Fibroblast of mammary gland (primary cell): ENCODE data around the gene FAM171A2.
"Not testable (repeated sequence)": the region's sequence is repeated elsewhere in the genome, so short reads cannot be mapped to it uniquely, and the experiment has no call there.

Experiments used
- DNase-seq: peaks from one replicate; pipeline ENCODE4 v3.0.0-alpha.2; 2010; ENCODE audit warnings: low read depth
- H3K4me3 ChIP-seq: 2 replicates; pipeline ENCODE4 v1.5.1; 2011; ENCODE audit warnings: low read depth, mild to moderate bottlenecking, low read length, moderate library complexity; ENCODE audit not compliant: control insufficient read depth
- TF ChIP-seq, protein P1 (sequence below): conservative IDR thresholded peaks from 2 replicates; pipeline ENCODE4 v1.5.1; 2011; ENCODE audit warnings: low read depth, low read length, inconsistent platforms; ENCODE audit not compliant: control insufficient read depth, insufficient read depth

The FAM171A2 gene

DNA sequence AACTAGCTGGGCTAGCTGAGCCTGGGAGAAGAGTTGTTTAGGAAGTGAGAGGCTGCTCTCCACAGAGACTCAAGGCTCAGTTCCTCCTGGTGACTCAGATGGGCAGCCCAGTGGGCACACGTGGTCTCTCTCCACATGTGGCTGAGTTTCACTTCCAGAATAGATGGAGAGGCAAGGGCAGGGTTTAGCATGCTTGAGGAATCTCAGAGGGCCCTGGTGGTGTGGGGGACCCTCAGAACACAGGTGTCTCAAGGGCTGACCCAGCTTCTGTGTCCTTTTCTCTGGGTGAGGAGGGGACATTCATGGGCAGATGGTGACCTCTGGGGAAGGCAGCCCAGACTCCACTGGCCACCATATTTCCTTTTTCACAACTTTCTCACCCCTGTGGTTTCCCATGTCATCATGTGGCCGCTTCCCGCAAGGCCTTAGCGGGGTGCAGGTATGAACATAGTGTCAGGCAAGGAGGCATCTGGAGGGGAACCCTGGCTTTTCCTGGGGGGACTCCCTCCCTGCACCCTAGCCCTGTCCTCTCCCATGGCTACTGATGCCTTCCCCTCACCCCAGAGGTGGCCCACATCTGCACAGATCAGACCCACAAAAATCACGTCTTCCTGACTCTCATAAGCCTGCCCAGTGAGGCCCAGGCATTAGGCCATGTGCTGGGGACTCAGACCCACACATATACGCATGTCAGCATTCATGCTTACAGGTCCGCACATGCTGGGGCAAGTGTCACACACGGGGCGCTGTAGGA is 15.2 kb downstream of the FAM171A2 start:
- H3K4me3 ChIP-seq = no peak overlapping the region
- TF ChIP-seq, protein P1, sequence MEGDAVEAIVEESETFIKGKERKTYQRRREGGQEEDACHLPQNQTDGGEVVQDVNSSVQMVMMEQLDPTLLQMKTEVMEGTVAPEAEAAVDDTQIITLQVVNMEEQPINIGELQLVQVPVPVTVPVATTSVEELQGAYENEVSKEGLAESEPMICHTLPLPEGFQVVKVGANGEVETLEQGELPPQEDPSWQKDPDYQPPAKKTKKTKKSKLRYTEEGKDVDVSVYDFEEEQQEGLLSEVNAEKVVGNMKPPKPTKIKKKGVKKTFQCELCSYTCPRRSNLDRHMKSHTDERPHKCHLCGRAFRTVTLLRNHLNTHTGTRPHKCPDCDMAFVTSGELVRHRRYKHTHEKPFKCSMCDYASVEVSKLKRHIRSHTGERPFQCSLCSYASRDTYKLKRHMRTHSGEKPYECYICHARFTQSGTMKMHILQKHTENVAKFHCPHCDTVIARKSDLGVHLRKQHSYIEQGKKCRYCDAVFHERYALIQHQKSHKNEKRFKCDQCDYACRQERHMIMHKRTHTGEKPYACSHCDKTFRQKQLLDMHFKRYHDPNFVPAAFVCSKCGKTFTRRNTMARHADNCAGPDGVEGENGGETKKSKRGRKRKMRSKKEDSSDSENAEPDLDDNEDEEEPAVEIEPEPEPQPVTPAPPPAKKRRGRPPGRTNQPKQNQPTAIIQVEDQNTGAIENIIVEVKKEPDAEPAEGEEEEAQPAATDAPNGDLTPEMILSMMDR = no peak
- peak; percentile 62 for DNase-seq

DNA sequence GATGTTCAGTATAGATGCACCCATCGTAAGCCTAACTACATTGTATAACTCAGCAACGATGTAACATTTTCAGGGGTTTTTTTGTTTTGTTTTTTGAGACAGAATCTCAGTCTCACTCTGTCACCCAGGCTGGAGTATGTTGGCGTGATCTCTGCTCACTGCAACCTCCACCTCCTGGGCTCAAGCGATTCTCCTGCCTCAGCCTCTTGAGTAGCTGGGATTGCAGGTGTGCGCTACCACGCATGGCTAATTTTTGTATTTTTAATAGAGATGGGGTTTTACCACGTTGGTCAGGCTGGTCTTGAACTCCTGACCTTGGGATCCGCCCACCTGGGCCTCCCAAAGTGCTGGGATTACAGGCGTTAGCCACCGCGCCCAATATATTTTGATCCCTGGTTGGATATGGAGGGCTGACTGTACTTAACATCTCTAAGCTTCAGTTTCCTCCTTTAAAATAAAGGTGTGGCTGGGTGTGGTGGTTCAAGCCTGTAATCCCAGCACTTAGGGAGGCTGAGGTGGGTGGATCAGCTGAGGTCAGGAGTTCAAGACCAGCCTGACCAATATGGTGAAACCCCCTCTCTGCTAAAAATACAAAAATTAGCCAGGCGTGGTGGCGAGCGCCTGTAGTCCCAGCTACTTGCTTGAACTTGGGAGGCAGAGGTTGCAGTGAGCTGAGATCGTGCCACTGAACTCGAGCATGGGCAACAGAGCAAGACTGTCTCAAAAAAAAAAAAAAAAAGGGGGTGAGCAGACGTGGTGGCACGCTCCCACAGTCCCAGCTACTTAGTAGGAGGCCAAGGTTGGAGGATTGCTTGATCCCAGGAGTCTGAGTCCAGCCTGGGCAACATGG is 16.2 kb downstream of the FAM171A2 start:
- not testable (repeated sequence) for H3K4me3 ChIP-seq, DNase-seq

DNA sequence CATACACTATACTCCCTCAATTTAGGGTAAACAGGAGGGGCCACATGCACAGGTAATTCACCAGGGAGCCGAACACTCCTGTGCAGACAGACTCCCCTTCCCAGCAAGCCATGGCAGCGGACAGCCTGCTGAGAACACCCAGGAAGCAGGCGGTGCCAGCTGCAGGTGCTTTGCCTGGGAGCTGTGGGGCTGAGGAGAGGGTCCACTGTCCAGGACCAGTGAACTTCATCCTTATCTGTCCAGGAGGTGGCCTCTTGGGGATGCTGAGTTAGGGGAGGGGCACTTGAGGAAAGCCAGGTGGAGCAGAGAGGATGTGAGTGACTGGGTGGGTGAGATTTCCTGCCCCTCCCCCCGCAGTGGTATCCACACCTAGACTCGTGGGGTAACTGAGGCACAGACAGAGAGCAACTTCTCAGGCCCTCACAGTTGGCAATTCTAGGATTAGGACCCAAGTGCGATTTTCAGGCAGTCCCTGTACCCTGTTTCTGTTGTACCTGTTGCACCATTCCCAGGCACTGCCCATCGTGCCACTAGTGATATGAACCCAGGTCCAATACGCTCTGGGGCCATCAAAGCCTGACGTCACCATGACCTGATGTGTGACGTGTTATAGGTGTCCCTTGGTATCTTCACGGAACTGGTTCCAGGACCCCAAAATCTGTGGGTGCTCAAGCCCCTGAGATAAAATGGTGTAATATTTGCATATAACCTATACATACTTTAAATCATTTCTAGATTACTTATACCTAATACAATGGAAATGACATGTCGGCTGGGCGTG is 17.4 kb downstream of the FAM171A2 start:
- peak overlapping the region; percentile 77 for H3K4me3 ChIP-seq
- no peak for DNase-seq
- TF ChIP-seq, protein P1 = no peak

DNA sequence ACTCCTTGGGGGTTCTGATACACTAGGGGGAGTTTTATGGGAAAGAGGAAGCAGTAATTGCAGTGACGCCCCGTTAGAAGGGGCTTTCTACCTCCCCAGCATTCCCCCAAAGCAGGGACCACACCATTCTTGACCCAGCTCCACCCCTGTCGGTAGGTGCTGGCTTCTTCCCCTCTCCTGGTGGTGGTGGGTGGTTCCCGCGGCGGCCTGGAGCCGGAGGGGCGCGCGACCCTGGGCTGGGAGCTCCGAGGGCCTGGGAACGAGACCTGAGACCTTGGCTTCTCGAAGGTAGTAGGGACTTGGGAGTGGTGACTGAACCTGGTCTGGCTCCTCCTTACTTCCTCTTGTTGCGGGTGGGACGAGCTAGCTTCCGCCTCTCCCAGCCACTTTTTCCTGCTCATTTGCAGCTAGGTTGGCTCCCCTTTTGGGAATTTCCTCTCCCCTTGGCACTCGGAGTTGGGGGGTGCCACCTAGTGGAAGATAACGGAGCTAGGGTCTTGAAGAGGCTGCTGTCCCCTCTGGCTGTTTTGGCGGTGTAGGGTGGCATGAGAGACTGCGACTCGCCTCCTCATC is 18.1 kb downstream of the FAM171A2 start:
- DNase-seq = peak; percentile 61
- peak overlapping the region; percentile 77 for H3K4me3 ChIP-seq
- TF ChIP-seq, protein P1 = peak; percentile 41

DNA sequence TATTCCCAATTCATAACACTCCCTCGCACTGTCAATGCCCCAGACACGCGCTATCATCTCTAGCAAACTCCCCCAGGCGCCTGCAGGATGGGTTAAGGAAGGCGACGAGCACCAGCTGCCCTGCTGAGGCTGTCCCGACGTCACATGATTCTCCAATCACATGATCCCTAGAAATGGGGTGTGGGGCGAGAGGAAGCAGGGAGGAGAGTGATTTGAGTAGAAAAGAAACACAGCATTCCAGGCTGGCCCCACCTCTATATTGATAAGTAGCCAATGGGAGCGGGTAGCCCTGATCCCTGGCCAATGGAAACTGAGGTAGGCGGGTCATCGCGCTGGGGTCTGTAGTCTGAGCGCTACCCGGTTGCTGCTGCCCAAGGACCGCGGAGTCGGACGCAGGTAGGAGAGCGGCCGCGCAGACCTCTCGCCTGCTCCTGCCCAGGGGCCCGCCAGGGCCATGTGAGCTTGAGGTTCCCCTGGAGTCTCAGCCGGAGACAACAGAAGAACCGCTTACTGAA is 18.7 kb downstream of the FAM171A2 start, which contains the start of gene GRN:
Gene GRN (plus strand): TSS at position 364 of the 515 bp plus-strand sequence. CDS start 3,863 bp downstream, outside the sequence.
- peak; percentile 99 for DNase-seq
- peak within 1 kb of the TSS; percentile 77 for H3K4me3 ChIP-seq
- TF ChIP-seq, protein P1 = no peak

DNA sequence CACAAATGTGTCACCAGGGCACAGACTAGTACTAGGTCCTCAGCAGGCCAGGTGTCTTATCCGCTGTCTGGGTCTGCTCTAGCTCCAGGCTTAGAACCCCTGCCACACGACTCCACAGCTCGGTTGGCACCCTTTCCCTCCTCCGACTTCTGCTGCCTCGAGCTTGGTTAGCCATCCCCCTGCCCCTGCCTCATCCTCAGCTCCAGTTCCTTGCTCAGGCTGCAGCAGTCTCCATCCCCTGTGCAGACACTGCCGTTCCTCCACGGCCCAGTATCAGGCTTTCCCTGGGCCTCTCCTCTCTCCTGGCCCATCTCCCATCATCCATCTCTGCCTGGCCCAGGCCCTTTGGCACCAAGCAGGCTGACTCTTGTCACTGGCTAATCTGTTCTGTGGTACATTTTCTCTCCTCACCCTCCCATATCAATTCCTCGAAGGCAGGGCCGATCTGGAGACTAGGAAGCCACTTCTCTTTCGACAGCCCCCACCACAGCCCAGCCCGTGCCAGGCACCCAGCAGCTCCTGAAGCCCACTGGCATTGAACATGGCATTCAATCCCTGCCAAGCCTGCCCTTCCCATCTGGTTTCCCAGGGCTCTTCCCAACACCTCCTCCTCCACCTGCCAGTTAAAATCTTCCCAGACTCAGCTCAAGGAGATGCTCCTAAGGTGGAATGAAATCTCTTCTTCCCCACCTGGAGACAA is 20.0 kb downstream of the FAM171A2 start:
- TF ChIP-seq, protein P1 = no peak
- no peak for DNase-seq
- H3K4me3 ChIP-seq = no peak overlapping the region

DNA sequence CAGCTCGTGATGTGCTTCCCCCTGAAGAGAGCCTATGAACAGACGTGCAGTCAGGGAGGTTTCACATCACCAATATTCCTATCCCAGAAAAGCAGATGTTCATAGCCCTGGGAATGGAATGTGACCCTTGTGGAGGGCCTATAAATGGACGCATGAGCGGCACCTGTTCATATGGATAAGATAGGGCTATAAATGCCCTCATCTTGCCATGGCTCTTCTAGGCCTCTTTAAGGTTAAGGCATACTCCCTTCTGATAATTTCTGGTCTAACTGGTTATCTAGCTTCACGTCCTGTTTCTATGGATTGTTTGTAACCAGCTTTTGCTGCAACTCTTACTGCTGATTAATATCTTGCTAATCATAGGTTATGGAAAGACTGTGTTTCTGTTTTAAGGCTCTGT is 23.1 kb downstream of the FAM171A2 start:
- H3K4me3 ChIP-seq, DNase-seq: not testable (repeated sequence)
